ENCODE measurements around the gene ZNF428.

DNA sequence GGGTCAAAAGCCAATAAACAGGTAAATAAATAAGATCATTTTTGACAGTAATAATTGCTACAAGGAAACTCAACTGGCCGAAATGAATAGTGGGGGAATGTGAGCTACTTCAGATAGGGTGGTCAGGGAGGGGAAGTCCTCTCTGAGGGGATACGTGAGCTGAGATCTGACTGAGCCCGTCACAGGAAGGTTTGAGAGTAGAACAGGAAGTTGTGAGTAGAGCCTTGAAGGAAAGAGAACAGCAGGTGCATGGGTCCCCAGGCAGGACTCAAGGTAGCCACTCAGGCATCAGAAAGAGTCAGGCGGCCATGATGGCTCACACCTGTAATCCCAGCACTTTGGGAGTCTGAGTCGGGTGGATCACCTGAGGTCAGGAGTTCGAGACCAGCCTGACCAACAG, 29.8 kb downstream of the ZNF428 start:
- TF ChIP-seq, protein P1, sequence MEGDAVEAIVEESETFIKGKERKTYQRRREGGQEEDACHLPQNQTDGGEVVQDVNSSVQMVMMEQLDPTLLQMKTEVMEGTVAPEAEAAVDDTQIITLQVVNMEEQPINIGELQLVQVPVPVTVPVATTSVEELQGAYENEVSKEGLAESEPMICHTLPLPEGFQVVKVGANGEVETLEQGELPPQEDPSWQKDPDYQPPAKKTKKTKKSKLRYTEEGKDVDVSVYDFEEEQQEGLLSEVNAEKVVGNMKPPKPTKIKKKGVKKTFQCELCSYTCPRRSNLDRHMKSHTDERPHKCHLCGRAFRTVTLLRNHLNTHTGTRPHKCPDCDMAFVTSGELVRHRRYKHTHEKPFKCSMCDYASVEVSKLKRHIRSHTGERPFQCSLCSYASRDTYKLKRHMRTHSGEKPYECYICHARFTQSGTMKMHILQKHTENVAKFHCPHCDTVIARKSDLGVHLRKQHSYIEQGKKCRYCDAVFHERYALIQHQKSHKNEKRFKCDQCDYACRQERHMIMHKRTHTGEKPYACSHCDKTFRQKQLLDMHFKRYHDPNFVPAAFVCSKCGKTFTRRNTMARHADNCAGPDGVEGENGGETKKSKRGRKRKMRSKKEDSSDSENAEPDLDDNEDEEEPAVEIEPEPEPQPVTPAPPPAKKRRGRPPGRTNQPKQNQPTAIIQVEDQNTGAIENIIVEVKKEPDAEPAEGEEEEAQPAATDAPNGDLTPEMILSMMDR (IDR thresholded peaks at IDR 0.05) = no peak
- TF ChIP-seq EP300 (IDR thresholded peaks at IDR 0.05) = no peak

Measured in tibial nerve (tissue), 4 donors.